ENCODE measurements around the gene ELMO1. TPM values are rescaled to one million over a fixed set of nuclear protein-coding genes. Genes with fewer than 3 reads are reported as not detected.

Gene ELMO1
- total RNA-seq, 1 experiment from 2014 or later = 1.1 TPM

DNA sequence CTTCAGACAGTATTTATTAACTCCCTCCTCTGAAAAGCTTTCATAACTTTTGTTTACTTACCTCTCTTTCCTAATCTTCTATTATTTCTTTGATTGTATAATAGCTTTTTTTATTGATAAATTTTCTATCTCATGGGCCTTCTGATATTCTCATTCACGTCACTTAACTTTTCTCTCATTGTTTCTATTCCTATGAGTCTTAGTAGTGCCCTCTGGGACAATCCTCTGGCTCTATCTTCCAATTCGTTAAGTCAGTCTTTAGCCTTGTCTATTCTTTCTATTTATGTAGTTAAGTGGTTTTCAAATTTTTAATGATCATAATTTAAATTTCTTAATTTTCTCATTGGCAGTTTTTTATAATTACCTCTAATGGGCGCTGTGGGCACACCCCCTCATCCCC is 6.4 kb upstream of the ELMO1 start:
- ChIA-PET POLR2A (no interaction called here), CTCF (no interaction called here), RAD21 (ENCODE audit: low non-redundant PET in 1 of 2, low total read pairs in 2 of 2, uncharacterized antibody in 2 of 2, unreplicated experiment in 2 of 2) (no interaction called here)
- Histone ChIP-seq H3K9me3 (ENCODE audit: control insufficient read depth in 1 of 2, insufficient read depth in 1 of 2, low read depth in 1 of 2, low read length in 2 of 2) (no peaks in the 10 kb centered on the region), H3K36me3 (ENCODE audit: control insufficient read depth in 1 of 2, insufficient read depth in 2 of 2, low read length in 2 of 2) (no peaks in the 10 kb centered on the region), H2AFZ (ENCODE audit: low read depth, low read length, poor library complexity, severe bottlenecking) (no peak overlapping the region), H3K27me3 (ENCODE audit: insufficient read depth, low read length) (peaks cover 8% of the 10 kb centered on the region; the same call in 1 of the 2 replicates), H3K9ac (ENCODE audit: low read length) (no peak overlapping the region), H3K27ac (ENCODE audit: low read depth, low read length) (no peak overlapping the region), H3K4me2 (ENCODE audit: low read length) (no peak overlapping the region), H3K9me2 (ENCODE audit: insufficient read depth) (no peaks in the 10 kb centered on the region), H3K4me3 (replicated peaks in 1 of 2; ENCODE audit: low read depth in 1 of 2, low read length in 2 of 2) (no peak overlapping the region), H3K79me2 (ENCODE audit: insufficient read depth, low read length) (no peaks in the 10 kb centered on the region), H4K20me1 (ENCODE audit: insufficient read depth) (no peaks in the 10 kb centered on the region), H3K4me1 (ENCODE audit: control insufficient read depth in 1 of 2, insufficient read depth in 2 of 2, low read length in 2 of 2) (no peaks in the 10 kb centered on the region)
- DNase-seq (ENCODE audit: low read depth, low spot score) (no peak), ATAC-seq (no peak)
- intact Hi-C loops (cut with micrococcal nuclease) = no loop called here
- BruUV-seq (replicated peaks) = no TSS peak
- no peak for TF ChIP-seq POLR2AphosphoS5 (IDR thresholded peaks at IDR 0.05; ENCODE audit: low read depth, low read length)
- TF ChIP-seq EZH2 (IDR thresholded peaks at IDR 0.05) = no peak
- TF ChIP-seq SRF (IDR thresholded peaks at IDR 0.05; ENCODE audit: low read depth) = no peak
- TF ChIP-seq ELF1 (IDR thresholded peaks at IDR 0.05; ENCODE audit: borderline replicate concordance, low read depth) = no peak
- TF ChIP-seq FOSL1 (IDR thresholded peaks at IDR 0.05; ENCODE audit: low read depth) = no peak
- no peak for TF ChIP-seq CBX3 (IDR thresholded peaks at IDR 0.05; ENCODE audit: low read depth)
- no peak for TF ChIP-seq ZNF274 (IDR thresholded peaks at IDR 0.05; ENCODE audit: low read depth, low read length)
- no peak for TF ChIP-seq POLR2A (IDR thresholded peaks at IDR 0.05; ENCODE audit: borderline replicate concordance, extremely low read depth, insufficient read depth, insufficient read length)
- TF ChIP-seq, protein P1, sequence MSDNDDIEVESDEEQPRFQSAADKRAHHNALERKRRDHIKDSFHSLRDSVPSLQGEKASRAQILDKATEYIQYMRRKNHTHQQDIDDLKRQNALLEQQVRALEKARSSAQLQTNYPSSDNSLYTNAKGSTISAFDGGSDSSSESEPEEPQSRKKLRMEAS (IDR thresholded peaks at IDR 0.05) = no peak
- TF ChIP-seq CEBPB (IDR thresholded peaks at IDR 0.05; ENCODE audit: low read depth) = no peak
- no peak for TF ChIP-seq ZFX (IDR thresholded peaks at IDR 0.05)
- no peak for TF ChIP-seq SIN3A (IDR thresholded peaks at IDR 0.05; ENCODE audit: low read depth)
- no peak for TF ChIP-seq YY1 (IDR thresholded peaks at IDR 0.05; ENCODE audit: extremely low read depth, insufficient replicate concordance, low read depth, low read length)

DNA sequence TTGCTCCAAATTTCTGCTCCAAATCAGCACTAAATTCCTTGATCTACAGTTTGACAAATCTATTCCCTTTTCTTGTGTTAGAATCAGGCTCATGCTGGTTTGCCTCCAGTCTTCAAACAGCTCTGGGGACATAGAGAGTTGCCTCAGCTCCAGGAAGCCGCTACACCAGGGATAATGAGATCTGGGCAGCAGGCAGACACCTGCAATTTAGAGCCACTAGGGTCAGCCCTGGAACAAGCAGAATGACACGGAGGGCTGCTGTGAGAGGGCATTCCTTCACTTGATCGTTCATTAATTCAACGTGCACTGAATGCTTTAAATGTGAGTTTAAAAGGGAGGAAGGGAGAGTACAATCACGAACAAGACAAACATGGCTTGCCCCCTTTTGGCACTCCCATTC is 3.7 kb upstream of the ELMO1 start:
- no peaks in the 10 kb centered on the region for H3K9me3 ChIP-seq (ENCODE audit: control insufficient read depth in 1 of 2, insufficient read depth in 1 of 2, low read depth in 1 of 2, low read length in 2 of 2)
- TF ChIP-seq CEBPB (IDR thresholded peaks at IDR 0.05; ENCODE audit: low read depth) (no peak), EZH2phosphoT487 (IDR thresholded peaks at IDR 0.05; ENCODE audit: borderline replicate concordance) (no peak)
- TF ChIP-seq, protein P2, sequence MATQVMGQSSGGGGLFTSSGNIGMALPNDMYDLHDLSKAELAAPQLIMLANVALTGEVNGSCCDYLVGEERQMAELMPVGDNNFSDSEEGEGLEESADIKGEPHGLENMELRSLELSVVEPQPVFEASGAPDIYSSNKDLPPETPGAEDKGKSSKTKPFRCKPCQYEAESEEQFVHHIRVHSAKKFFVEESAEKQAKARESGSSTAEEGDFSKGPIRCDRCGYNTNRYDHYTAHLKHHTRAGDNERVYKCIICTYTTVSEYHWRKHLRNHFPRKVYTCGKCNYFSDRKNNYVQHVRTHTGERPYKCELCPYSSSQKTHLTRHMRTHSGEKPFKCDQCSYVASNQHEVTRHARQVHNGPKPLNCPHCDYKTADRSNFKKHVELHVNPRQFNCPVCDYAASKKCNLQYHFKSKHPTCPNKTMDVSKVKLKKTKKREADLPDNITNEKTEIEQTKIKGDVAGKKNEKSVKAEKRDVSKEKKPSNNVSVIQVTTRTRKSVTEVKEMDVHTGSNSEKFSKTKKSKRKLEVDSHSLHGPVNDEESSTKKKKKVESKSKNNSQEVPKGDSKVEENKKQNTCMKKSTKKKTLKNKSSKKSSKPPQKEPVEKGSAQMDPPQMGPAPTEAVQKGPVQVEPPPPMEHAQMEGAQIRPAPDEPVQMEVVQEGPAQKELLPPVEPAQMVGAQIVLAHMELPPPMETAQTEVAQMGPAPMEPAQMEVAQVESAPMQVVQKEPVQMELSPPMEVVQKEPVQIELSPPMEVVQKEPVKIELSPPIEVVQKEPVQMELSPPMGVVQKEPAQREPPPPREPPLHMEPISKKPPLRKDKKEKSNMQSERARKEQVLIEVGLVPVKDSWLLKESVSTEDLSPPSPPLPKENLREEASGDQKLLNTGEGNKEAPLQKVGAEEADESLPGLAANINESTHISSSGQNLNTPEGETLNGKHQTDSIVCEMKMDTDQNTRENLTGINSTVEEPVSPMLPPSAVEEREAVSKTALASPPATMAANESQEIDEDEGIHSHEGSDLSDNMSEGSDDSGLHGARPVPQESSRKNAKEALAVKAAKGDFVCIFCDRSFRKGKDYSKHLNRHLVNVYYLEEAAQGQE (IDR thresholded peaks at IDR 0.05; ENCODE audit: low read depth) = no peak
- H3K27me3 ChIP-seq (ENCODE audit: insufficient read depth, low read length) = 0 out of 2 replicates have a peak, but pooled peaks cover under 1% of the 10 kb centered on the region
- H3K4me3 ChIP-seq (replicated peaks in 1 of 2; ENCODE audit: low read depth in 1 of 2, low read length in 2 of 2) = no peak overlapping the region
- DNase-seq (ENCODE audit: low read depth, low spot score) (no peak), ATAC-seq (no peak)
- H3K79me2 ChIP-seq (ENCODE audit: insufficient read depth, low read length) = no peaks in the 10 kb centered on the region
- H3K4me1 ChIP-seq (ENCODE audit: control insufficient read depth in 1 of 2, insufficient read depth in 2 of 2, low read length in 2 of 2) = no peaks in the 10 kb centered on the region
- H3K9ac ChIP-seq (ENCODE audit: low read length) = no peak overlapping the region
- H3K4me2 ChIP-seq (ENCODE audit: low read length) = no peak overlapping the region
- H4K20me1 ChIP-seq (ENCODE audit: insufficient read depth) = no peaks in the 10 kb centered on the region
- no peaks in the 10 kb centered on the region for H3K9me2 ChIP-seq (ENCODE audit: insufficient read depth)
- intact Hi-C loops (cut with micrococcal nuclease) = no loop called here
- CTCF ChIA-PET = no interaction called here
- no peaks in the 10 kb centered on the region for H3K36me3 ChIP-seq (ENCODE audit: control insufficient read depth in 1 of 2, insufficient read depth in 2 of 2, low read length in 2 of 2)
- RAD21 ChIA-PET (ENCODE audit: low non-redundant PET in 1 of 2, low total read pairs in 2 of 2, uncharacterized antibody in 2 of 2, unreplicated experiment in 2 of 2) = no interaction called here
- BruUV-seq (replicated peaks) = no TSS peak
- no peak overlapping the region for H2AFZ ChIP-seq (ENCODE audit: low read depth, low read length, poor library complexity, severe bottlenecking)
- POLR2A ChIA-PET = no interaction called here
- no peak overlapping the region for H3K27ac ChIP-seq (ENCODE audit: low read depth, low read length)
